HEK293T (cell line): Measurements from ENCODE around the gene SLC38A1.

Experiments used
- CTCF ChIA-PET: fragments of 350-600 bp; formaldehyde crosslinking; extraction: SDS; loops from one replicate; lab custom pipeline; 2021; ENCODE audit warnings: antibody characterized with exemption, inconsistent platforms; lab: Yijun Ruan, JAX
- POLR2A ChIA-PET: fragments of 350-600 bp; formaldehyde crosslinking; extraction: SDS; loops from one replicate; lab custom pipeline; 2020; ENCODE audit warnings: antibody characterized with exemption, inconsistent platforms; lab: Yijun Ruan, JAX
- DNase-seq: peaks from one replicate; pipeline ENCODE4 v3.0.0; 2012; ENCODE audit warnings: mixed read lengths; ENCODE audit errors: extremely low spot score
- ARNT ChIP-seq: fragments of 450-650 bp; IDR thresholded peaks from 2 replicates; pipeline ENCODE4 v1.6.1; 2017; ENCODE audit warnings: mild to moderate bottlenecking
- BHLHE40 ChIP-seq: fragments of 450-650 bp; IDR thresholded peaks from 2 replicates; pipeline ENCODE4 v1.6.1; 2016; ENCODE audit warnings: mild to moderate bottlenecking, moderate library complexity, borderline replicate concordance
- CTBP1 ChIP-seq: fragments of 450-650 bp; IDR thresholded peaks from 2 replicates; pipeline ENCODE4 v1.6.1; 2016; ENCODE audit warnings: borderline replicate concordance
- ELF4 ChIP-seq: fragments of 450-650 bp; IDR thresholded peaks from 2 replicates; pipeline ENCODE4 v1.6.1; 2017; ENCODE audit warnings: antibody characterized with exemption
- FOXA1 ChIP-seq: fragments of 450-650 bp; IDR thresholded peaks from 2 replicates; pipeline ENCODE4 v1.6.1; 2016; ENCODE audit warnings: mild to moderate bottlenecking
- FOXK2 ChIP-seq: fragments of 450-650 bp; IDR thresholded peaks from 2 replicates; pipeline ENCODE4 v1.6.1; 2016; ENCODE audit warnings: mild to moderate bottlenecking
- FOXM1 ChIP-seq: fragments of 450-650 bp; IDR thresholded peaks from 2 replicates; pipeline ENCODE4 v1.6.1; 2017; ENCODE audit warnings: mild to moderate bottlenecking, borderline replicate concordance
- HDGF ChIP-seq: fragments of 450-650 bp; IDR thresholded peaks from 2 replicates; pipeline ENCODE4 v1.6.1; 2017; ENCODE audit warnings: antibody characterized with exemption, borderline replicate concordance
- L3MBTL2 ChIP-seq: fragments of 450-650 bp; conservative IDR thresholded peaks from 2 replicates; pipeline ENCODE4 v1.6.1; 2016; ENCODE audit warnings: mild to moderate bottlenecking
- LEF1 ChIP-seq: fragments of 450-650 bp; IDR thresholded peaks from 2 replicates; pipeline ENCODE4 v1.6.1; 2017; ENCODE audit warnings: mild to moderate bottlenecking, borderline replicate concordance
- NFRKB ChIP-seq: fragments of 450-650 bp; IDR thresholded peaks from 2 replicates; pipeline ENCODE4 v1.6.1; 2016; ENCODE audit warnings: mild to moderate bottlenecking, moderate library complexity
- SP1 ChIP-seq: fragments of 450-650 bp; IDR thresholded peaks from 2 replicates; pipeline ENCODE4 v1.6.1; 2017
- SUZ12 ChIP-seq: fragments of 450-650 bp; IDR thresholded peaks from 2 replicates; pipeline ENCODE4 v1.6.1; 2016; ENCODE audit warnings: mild to moderate bottlenecking
- TARDBP ChIP-seq: fragments of 450-650 bp; IDR thresholded peaks from 2 replicates; pipeline ENCODE4 v1.6.1; 2016
- ZNF384 ChIP-seq: fragments of 450-650 bp; IDR thresholded peaks from 2 replicates; pipeline ENCODE4 v1.6.1; 2016
- TF ChIP-seq, protein P1 (sequence below): fragments of 450-650 bp; IDR thresholded peaks from 2 replicates; pipeline ENCODE4 v1.6.1; 2016

SLC38A1 gene

DNA sequence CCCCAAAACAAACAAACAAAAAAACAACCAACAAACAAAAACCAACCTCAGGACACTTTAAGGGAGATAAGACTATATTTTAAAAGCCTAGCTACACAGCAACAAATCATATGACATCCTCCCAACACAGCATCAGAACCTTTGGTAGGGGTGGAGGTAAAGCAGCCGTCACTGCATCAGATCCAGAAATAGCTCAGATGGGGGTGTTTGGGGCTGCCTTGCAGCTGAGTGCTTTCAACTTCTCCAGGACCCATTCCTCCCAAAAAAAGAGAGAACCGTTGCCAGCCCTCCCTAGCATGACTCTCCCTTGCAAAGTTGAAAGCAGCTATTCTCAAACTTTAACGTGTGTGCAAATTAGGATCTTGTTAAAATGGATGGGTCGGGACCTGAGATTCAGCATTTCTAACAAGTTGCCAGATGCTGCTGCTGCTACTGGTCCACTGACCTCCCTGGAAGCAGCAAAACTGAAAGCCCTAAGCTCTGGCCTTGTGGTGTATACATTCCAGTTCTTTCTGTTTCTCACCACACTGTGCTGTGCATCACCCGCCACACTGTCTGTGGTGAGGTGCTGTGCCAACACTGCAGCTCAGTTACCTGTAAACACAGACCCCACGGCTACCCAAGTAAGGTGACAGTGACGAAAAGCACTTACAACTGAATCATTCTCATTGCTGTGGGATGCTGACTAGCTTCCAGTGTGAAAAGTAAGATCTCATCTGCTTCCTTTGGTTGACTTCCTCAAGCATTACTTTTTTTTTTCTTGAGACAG, 54.0 kb downstream of the SLC38A1 start:
- ChIA-PET CTCF (no interaction called here), POLR2A (no interaction called here)
- DNase-seq: no peak
- no peak for TF ChIP-seq BHLHE40
- TF ChIP-seq SP1: no peak

DNA sequence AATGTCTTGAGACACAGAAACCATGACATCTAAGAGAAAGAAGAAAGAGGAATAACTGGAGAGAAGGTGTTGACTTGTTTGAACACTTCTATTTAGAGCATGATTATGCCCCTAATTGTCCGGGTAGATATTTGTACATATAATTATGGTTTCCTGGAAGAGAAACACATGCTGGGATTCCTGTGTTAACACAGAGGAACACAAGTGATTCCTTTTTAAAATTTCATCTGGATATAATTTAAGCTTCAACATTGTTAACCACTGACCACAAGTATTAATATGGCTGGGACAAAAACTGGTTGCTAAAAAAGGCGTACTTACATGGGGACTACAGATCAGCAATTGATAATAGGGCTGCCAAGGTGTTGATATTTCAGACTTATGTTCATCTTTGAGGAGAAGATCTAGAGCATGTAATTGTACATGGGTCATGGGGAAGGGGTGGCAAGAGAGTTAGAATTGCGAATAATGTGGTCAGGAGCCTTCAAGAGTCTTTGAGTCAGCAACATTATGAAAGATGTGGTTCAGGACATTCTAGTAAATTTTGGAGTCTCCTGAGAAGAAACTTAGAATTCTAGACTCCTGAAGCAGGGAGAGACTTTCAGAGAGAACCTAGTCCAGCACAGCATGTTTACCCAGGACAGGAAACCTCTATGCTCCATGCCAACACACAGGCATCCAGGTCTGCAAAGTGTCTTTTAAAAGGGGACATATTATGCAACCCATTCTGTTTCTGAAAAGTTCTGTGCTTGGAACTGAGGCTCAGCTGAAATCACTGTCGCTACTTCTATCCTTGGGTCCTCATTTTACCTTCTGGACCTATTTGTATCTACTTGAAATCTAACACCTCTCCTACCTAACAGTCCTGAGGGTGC, 56.5 kb downstream of the SLC38A1 start:
- TF ChIP-seq FOXK2: no peak
- no peak for TF ChIP-seq L3MBTL2
- no peak for TF ChIP-seq BHLHE40
- no peak for TF ChIP-seq HDGF
- no peak for TF ChIP-seq ELF4
- TF ChIP-seq, protein P1, sequence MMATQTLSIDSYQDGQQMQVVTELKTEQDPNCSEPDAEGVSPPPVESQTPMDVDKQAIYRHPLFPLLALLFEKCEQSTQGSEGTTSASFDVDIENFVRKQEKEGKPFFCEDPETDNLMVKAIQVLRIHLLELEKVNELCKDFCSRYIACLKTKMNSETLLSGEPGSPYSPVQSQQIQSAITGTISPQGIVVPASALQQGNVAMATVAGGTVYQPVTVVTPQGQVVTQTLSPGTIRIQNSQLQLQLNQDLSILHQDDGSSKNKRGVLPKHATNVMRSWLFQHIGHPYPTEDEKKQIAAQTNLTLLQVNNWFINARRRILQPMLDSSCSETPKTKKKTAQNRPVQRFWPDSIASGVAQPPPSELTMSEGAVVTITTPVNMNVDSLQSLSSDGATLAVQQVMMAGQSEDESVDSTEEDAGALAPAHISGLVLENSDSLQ: no peak
- no peak for TF ChIP-seq FOXM1
- TF ChIP-seq ZNF384: no peak
- TF ChIP-seq FOXA1: no peak
- no peak for TF ChIP-seq SUZ12
- no peak for TF ChIP-seq CTBP1
- TF ChIP-seq LEF1: no peak
- no peak for TF ChIP-seq TARDBP
- POLR2A ChIA-PET: no interaction called here
- no peak for DNase-seq
- CTCF ChIA-PET: no interaction called here

DNA sequence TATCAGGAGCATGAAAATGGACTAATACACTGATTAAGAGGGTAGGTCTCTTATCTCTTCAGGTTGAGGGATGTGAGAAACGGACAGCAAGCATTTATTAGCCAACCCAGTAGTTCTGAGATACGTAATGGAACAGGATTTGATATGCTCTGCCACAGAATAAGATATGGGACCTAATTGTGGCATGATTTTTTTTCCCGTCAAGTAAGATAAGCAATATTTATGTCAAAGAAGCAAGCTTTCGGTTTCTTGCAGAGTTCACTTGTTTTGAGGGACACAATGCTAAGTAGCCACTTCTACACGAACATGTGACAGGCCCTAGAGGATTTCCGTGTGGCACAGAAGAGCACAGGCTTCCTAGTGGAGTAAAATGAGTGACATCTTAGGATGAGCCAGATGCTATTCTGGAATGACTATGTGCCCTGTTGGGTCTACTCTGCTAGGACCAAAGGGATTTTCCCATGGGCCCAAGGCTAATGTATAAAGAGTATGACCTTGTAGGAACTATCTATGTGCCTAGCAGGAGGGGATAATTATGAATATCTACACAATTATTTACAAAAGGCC, 57.9 kb downstream of the SLC38A1 start:
- ChIA-PET CTCF (no interaction called here), POLR2A (no interaction called here)

DNA sequence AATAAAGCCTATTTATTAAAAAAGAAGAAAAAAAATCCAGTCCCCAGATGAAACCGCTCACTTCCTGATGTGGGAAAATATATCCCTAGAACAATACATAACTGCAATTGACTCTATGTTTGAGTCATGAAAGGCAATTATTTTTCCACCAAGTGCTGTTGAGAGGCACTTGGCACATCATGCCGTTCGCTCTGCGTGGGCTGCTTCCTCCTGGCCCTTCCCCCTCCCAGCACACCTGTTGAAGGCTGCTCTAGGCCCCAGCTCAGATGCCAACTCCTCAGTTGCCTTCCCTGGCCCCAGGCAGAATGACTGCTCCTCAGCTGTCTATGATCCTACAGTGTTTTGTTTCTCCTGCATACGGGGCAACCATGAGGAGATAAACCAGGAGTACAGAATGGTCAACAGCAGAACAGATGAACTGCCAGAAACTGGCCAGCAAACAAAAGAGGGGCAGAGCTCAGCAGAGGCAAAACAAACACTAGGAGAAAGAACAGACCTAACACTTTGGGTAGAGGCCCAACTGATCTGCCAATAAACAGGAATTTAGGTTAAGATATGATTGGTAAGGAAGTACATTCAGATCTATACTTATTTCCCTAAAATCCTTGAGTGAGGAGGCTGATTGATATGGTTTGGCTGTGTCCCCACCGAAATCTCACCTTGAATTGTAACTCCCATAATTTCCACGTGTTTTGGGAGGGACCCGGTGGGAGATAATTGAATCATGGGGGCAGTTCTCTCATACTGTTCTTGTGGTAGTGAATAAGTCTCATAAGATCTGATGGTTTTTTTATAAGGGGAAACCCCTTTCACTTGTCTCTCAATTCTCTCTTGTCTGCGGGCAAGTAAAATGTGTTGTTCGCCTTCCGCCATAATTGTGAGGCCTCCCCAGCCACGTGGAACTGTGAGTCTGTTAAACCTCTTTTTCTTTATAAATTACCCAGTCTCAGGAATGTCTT, 58.6 kb downstream of the SLC38A1 start:
- no peak for DNase-seq
- ChIA-PET CTCF (no interaction called here), POLR2A (no interaction called here)
- TF ChIP-seq LEF1 (no peak), HDGF (no peak), TARDBP (no peak), FOXK2 (no peak), ARNT (no peak), SUZ12 (no peak), NFRKB (no peak), FOXA1 (no peak), BHLHE40 (no peak), ZNF384 (no peak), ELF4 (no peak)
- TF ChIP-seq, protein P1: no peak

More for the DNA sequence above, 57.9 kb downstream of the SLC38A1 start:
- TF ChIP-seq LEF1: no peak
- TF ChIP-seq NFRKB: no peak
- TF ChIP-seq BHLHE40: no peak
- no peak for TF ChIP-seq ZNF384
- no peak for TF ChIP-seq SP1
- TF ChIP-seq, protein P1: no peak
- no peak for TF ChIP-seq SUZ12
- no peak for TF ChIP-seq CTBP1
- TF ChIP-seq FOXM1: no peak
- no peak for TF ChIP-seq ELF4
- no peak for TF ChIP-seq L3MBTL2
- TF ChIP-seq ARNT: no peak
- no peak for DNase-seq

DNA sequence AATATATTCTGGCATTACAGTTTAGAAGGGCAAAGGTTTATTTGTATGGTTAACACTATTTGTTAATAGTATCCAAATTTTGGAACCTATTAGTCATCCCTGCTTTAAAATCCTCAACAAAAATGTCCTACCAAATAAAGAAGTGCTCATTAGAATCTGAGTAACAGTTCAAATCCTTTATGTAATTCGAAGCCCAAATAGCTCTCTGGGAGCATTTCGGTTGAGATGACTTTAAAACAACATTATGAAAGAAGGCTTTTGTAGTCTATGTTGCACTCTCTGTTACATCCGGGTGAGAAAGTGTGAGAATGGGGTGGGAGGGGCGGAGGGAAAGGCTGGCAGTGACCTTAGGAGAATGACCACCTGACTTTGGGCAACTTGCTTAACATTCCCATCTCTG, 59.7 kb downstream of the SLC38A1 start:
- CTCF ChIA-PET: no interaction called here
- no peak for TF ChIP-seq LEF1
- TF ChIP-seq, protein P1: no peak
- no peak for TF ChIP-seq ZNF384
- no peak for TF ChIP-seq TARDBP
- POLR2A ChIA-PET: no interaction called here
- DNase-seq: no peak
